Ovary (tissue), 3 donors: ENCODE data around the gene INPP5A.

ENCODE experiments used
- EP300 ChIP-seq: sonication (generic); formaldehyde crosslinking; IDR thresholded peaks from one replicate; pipeline ENCODE4 v1.6.1; 2017; ENCODE audit warnings: antibody characterized with exemption
- POLR2A ChIP-seq: fragments of 450-650 bp; IDR thresholded peaks from one replicate; pipeline ENCODE4 v1.6.1; 2017; ENCODE audit warnings: antibody characterized with exemption, mild to moderate bottlenecking, moderate library complexity
- TF ChIP-seq, protein P1 (sequence below), 3 donors: fragments of 450-650 bp in 2 of 3; fragments of 200-600 bp in 1 of 3; IDR thresholded peaks; one replicate each; pipeline versions ENCODE4 v1.5.1 to v1.8.0; 2016 to 2022; ENCODE audit warnings: antibody characterized with exemption in 3 of 3, mild to moderate bottlenecking in 1 of 3
- donor health status: DM: no; HTN: no; CAD: no.

DNA sequence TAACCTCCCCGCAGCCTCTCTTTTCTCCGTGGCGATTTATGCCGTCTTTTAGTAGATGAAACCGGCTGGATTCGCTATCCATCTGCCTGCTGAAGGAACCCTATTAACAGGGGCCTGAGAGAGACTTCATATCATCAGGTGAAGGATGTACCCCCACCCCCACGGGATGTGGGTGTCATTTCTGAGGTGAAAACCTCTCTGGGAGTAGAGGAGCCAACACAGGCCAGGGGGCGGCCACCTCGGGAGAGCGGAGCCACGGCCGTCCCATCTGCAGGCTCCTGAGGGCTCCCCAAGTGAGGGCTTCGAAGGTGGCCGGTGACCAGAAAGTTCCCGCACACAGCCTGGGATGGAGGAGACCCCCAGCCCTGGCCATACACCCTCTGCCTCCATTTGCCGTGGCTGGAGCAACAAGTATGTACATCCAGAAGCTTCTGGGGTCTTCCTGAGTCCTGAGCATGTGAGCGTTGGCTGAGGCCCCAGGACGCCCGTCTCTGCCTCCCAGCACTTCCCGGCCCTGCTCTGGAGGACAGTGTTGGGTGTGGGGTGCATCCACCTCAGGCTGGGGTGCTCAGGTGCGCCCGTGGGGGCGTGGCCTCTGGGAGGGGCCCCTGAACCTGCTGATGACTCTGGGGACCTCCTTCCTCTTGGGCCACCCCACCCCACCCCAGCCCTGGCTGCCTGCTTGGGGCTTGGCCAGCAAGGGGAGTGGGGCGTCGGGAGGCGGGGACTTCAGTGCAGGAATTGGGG is 163.7 kb downstream of the INPP5A start:
- TF ChIP-seq, protein P1, sequence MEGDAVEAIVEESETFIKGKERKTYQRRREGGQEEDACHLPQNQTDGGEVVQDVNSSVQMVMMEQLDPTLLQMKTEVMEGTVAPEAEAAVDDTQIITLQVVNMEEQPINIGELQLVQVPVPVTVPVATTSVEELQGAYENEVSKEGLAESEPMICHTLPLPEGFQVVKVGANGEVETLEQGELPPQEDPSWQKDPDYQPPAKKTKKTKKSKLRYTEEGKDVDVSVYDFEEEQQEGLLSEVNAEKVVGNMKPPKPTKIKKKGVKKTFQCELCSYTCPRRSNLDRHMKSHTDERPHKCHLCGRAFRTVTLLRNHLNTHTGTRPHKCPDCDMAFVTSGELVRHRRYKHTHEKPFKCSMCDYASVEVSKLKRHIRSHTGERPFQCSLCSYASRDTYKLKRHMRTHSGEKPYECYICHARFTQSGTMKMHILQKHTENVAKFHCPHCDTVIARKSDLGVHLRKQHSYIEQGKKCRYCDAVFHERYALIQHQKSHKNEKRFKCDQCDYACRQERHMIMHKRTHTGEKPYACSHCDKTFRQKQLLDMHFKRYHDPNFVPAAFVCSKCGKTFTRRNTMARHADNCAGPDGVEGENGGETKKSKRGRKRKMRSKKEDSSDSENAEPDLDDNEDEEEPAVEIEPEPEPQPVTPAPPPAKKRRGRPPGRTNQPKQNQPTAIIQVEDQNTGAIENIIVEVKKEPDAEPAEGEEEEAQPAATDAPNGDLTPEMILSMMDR (IDR thresholded peaks at IDR 0.05) = no peak
- TF ChIP-seq POLR2A (no peak), EP300 (no peak)
